HAP-1 (cell line): Measurements from ENCODE around the gene IAH1.
A peak's percentile ranks its signal among the peaks of the same experiment; 100 is the strongest.

Experiments
- DNase-seq, 2 experiments: peaks; one replicate each; pipeline ENCODE4 v3.0.0-alpha.2; 2016 to 2020; ENCODE audit warnings: low spot score in 2 of 2
- H3K27me3 ChIP-seq: fragments of 250-450 bp; sonication (Bioruptor Pico); 2 replicates; pipeline ENCODE4 v1.5.1; 2020; ENCODE audit warnings: low read depth, mild to moderate bottlenecking, moderate library complexity
- H3K36me3 ChIP-seq: fragments of 250-450 bp; sonication (Bioruptor Pico); replicated peaks from 2 replicates; pipeline ENCODE4 v1.5.1; 2020; ENCODE audit warnings: mild to moderate bottlenecking
- H3K4me1 ChIP-seq: fragments of 250-450 bp; sonication (Bioruptor Pico); 2 replicates; pipeline ENCODE4 v1.5.1; 2020; ENCODE audit warnings: mild to moderate bottlenecking
- H3K4me3 ChIP-seq: fragments of 250-450 bp; sonication (Bioruptor Pico); 2 replicates; pipeline ENCODE4 v1.5.1; 2020; ENCODE audit warnings: mild to moderate bottlenecking, moderate library complexity
- H3K9me3 ChIP-seq: fragments of 250-450 bp; sonication (Bioruptor Pico); 2 replicates; pipeline ENCODE4 v1.5.1; 2020; ENCODE audit warnings: mild to moderate bottlenecking, moderate library complexity
- in situ Hi-C: fragments of 300-500 bp; cut with MboI; formaldehyde crosslinking; loops from 3 replicates; pipeline ENCODE4 v1.14.3; 2020; ENCODE audit warnings: low sequenced_read_pairs, inconsistent platforms, mixed read lengths

The IAH1 gene

DNA sequence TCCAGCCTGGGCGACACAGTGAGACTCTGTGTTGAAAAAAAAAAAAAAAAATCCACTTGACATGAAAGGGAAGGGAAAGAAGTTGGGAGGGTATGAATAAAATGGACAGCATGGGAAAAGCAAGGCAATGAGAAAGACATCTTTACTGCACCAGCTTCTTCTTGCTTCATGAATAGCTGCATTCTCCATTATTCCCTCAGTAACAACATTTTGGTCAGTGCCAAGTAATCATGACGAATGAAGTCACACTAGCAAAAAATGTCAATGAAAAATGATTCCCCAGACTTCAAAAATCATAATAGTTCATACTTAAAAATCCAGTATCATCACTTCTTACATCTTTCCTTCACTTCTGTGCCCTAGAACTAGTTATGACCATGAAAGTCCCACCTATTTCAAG is 50.9 kb downstream of the IAH1 start:
- in situ Hi-C loops, result no loop called here
- Histone ChIP-seq H3K27me3 (no peaks in the 10 kb centered on the region), H3K4me1 (peaks cover 12% of the 10 kb centered on the region), H3K9me3 (no peaks in the 10 kb centered on the region), H3K36me3 (peaks cover 26% of the 10 kb centered on the region), H3K4me3 (no peak overlapping the region)
- no peak for DNase-seq

DNA sequence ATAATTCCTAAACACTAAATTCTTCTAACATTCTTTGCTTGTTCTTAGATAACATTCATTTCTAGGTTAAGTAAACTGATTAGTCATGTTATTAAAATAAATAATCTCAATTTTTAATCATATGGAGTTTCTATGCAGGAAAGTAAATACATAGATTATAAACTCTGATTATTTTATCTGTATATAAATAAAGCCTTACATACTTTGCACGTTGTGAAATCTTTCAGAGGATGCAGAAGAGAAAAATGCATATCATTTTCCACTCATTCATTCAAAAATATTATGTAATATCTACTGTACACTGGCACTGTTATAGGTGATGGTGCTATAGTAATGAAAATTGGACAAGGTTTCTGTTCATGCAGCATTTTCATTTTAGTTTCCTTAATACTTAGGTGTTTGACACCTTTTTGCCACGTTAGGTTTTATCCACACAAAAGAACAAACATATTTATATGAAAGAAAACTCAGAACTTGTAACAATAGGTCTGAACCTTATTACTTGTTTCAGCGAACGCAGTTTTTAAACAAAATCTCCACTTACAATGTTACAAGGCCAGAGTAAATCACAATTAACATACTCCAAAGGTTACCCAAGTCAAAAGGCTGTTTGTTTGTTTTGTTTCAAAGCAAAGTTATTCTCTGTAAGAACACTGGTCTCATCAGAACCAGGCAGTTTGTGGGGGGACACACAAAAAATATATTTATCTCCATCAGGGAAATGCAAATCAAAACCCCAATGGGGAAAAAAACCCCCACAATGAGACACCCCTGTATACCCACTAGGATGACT is 53.8 kb downstream of the IAH1 start:
- peaks cover 4% of the 10 kb centered on the region for H3K4me1 ChIP-seq
- in situ Hi-C loops, result no loop called here
- peaks cover 18% of the 10 kb centered on the region for H3K36me3 ChIP-seq
- no peaks in the 10 kb centered on the region for H3K9me3 ChIP-seq
- DNase-seq, result no peak
- H3K4me3 ChIP-seq, result no peak overlapping the region
- H3K27me3 ChIP-seq, result no peaks in the 10 kb centered on the region

DNA sequence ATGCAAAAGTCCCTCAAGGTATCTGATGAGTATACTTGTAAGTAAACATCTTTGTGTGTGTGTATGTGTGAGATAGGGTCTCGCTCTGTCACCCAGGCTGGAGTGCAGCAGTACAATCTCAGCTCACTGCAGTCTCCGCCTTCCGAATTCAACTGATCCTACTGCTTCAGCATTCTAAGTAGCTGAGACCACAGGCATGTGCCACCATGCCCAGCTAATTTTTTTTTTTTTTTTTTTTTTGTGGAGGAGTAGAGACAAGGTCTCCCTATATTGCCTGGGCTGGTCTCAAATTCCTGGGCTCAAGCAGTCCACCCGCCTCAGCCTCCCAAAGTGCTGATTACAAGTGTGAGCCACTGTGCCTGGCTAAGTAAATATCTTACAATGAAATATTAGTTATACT is 58.1 kb downstream of the IAH1 start:
- in situ Hi-C loops, result no loop called here
- no peak for DNase-seq
- H3K4me3 ChIP-seq, result no peak overlapping the region
- no peaks in the 10 kb centered on the region for H3K9me3 ChIP-seq
- peaks cover 7% of the 10 kb centered on the region; the same call in 1 of the 2 replicates for H3K36me3 ChIP-seq
- H3K27me3 ChIP-seq, result no peaks in the 10 kb centered on the region
- H3K4me1 ChIP-seq, result no peaks in the 10 kb centered on the region

DNA sequence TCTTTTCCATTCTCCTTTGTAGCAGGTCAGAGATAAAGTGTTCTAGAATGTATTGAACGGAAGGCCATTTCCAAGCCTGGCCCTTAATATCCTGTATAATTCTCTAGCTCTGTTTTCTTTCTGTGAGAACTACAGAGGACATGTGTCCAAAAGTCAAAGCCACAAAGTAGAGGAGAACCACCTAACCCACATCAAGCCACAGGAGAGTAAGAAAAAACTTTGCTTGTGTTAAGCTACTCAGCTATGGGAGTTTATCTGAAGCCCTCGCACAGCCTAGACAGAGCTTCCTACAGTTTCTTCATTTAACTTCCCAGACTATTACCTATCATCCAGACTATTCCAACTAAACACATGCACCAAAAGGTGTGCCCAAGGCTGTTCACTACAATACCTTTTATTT is 59.3 kb downstream of the IAH1 start:
- H3K9me3 ChIP-seq, result no peaks in the 10 kb centered on the region
- no peaks in the 10 kb centered on the region for H3K27me3 ChIP-seq
- peaks cover 3% of the 10 kb centered on the region for H3K4me1 ChIP-seq
- peaks cover 7% of the 10 kb centered on the region; the same call in 1 of the 2 replicates for H3K36me3 ChIP-seq
- no peak overlapping the region for H3K4me3 ChIP-seq
- no peak for DNase-seq
- in situ Hi-C loops, result no loop called here

DNA sequence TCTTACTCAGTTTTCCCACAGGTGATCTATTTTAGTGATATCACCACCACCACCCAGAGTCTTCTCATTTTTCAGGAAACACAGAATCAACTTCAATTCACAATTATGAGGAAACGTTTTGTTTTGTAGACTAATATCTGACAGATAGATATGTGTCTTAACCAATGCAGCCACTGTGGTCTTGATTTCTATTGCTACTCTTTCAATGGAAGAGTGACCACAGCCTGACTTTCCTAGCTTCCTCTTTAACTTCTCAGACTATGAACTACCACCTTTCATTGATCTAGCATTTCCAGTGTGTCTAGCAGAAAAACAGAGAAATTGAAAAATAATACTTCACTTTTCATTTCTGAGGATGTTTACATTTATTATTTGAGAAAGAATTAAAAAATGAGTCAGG is 60.8 kb downstream of the IAH1 start:
- in situ Hi-C loops, result no loop called here
- H3K4me1 ChIP-seq, result peaks cover 3% of the 10 kb centered on the region
- DNase-seq, result no peak
- no peak overlapping the region for H3K4me3 ChIP-seq
- no peaks in the 10 kb centered on the region for H3K9me3 ChIP-seq
- no peaks in the 10 kb centered on the region for H3K27me3 ChIP-seq
- H3K36me3 ChIP-seq, result no peaks in the 10 kb centered on the region; the same call in 1 of the 2 replicates

DNA sequence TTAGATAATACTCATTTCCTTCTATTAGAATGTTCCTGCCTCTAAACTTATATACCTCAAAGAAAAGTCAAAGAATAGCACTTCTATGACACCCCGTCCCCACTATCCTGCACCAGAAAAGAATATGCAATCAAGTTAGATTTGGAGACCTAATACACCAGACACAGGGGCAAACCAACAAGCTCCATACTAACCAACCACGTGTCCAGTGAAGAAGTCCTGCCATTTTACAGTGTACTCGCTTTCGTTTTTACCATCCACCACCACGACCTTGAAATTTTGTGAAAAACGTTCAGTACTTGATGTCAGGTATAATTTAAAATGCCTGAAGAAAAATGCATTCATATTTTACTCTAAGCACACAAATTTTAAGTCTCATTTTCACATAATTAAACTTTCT is 62.2 kb downstream of the IAH1 start:
- in situ Hi-C loops, result no loop called here
- Histone ChIP-seq H3K4me3 (no peak overlapping the region), H3K4me1 (peaks cover 3% of the 10 kb centered on the region), H3K27me3 (no peaks in the 10 kb centered on the region), H3K9me3 (no peaks in the 10 kb centered on the region), H3K36me3 (peaks cover 3% of the 10 kb centered on the region)
- no peak for DNase-seq

DNA sequence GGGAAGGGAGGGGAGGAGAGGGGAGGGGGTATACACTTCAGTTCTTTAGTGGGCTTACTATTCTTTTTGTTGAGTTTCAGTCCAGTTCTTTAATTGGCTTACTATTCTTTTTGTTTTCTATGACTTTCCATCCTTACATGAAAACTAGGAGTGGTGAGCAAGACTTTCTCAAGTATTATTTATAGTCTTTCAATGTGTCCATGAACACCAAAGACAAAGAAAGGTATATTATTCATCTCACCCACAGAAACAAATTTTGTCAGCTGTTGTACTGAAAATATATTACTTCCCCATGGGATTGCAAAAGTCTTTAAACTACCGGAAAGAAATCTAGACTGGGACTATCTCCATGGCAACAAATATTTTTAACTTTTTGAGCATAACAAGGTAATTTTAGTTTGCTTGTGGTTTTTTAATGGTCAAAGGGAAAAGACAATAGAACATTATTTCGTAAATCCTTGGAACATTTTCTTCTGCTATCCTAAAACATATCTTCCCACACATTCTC is 63.7 kb downstream of the IAH1 start:
- H3K9me3 ChIP-seq, result no peaks in the 10 kb centered on the region
- in situ Hi-C loops, result no loop called here
- peaks cover 3% of the 10 kb centered on the region for H3K4me1 ChIP-seq
- peak in 1 of 2 experiments; percentile 18 for DNase-seq
- H3K36me3 ChIP-seq, result peaks cover 4% of the 10 kb centered on the region
- H3K27me3 ChIP-seq, result no peaks in the 10 kb centered on the region
- no peak overlapping the region for H3K4me3 ChIP-seq
